Astrocyte (in vitro differentiated cells and primary cell): ENCODE measurements around the gene ZNF407.

Experiments
- EZH2 ChIP-seq: IDR thresholded peaks from 2 replicates; pipeline ENCODE4 v1.6.1; 2012; ENCODE audit warnings: mild to moderate bottlenecking, low read length, inconsistent platforms; ENCODE audit not compliant: insufficient read depth
- TF ChIP-seq, protein P1 (sequence below): IDR thresholded peaks from 2 replicates; pipeline ENCODE4 v1.5.1; 2011; ENCODE audit warnings: low read depth, mild to moderate bottlenecking, inconsistent platforms, low read length, moderate library complexity; ENCODE audit not compliant: insufficient read depth

DNA sequence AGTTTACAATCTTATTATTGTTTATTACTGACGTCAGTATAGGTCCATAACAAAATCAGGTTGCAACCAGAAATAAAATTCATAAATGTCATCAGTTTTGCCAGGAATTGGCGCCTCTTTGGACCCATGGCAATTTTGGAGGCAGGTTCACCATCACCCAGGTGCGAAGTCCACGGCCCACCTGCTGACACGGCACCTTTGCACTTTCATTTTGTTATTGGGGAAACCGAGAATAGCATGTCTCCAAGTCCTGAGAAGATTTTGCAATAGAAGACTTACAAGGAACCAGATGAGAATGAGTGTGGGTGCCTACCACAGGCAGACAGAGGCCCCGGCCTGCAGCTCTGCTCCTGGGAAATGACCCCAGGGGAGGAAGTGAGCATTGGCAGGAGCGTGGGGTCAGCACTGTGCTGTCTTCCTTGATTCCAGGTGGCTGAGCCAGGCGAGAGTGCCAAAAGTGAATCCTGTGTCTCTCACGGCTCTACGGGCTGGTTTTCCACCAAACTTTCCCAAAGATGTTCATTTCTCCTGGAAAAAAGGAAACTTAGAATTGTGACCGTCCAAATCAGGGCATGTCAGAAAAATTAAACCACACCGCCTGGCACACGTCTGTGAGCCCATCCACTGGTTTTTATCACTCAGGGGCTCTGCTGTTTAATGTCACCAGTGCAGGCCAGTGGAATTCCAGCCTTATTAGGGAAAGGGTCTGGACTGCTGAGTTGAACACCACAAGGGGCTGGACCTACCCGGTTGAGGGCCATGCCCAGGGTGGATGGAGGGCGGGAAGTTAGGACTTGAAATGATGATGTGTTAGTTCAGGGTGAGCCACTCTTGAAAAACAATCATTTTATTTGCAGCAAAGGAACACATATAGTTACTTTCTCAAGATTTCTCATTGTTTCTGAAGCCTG lies 514.8 kb downstream of the ZNF407 start:
- TF ChIP-seq, protein P1, sequence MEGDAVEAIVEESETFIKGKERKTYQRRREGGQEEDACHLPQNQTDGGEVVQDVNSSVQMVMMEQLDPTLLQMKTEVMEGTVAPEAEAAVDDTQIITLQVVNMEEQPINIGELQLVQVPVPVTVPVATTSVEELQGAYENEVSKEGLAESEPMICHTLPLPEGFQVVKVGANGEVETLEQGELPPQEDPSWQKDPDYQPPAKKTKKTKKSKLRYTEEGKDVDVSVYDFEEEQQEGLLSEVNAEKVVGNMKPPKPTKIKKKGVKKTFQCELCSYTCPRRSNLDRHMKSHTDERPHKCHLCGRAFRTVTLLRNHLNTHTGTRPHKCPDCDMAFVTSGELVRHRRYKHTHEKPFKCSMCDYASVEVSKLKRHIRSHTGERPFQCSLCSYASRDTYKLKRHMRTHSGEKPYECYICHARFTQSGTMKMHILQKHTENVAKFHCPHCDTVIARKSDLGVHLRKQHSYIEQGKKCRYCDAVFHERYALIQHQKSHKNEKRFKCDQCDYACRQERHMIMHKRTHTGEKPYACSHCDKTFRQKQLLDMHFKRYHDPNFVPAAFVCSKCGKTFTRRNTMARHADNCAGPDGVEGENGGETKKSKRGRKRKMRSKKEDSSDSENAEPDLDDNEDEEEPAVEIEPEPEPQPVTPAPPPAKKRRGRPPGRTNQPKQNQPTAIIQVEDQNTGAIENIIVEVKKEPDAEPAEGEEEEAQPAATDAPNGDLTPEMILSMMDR: no peak
- TF ChIP-seq EZH2: no peak
